PC-3 (cell line): ENCODE data around the gene NOXA1.

Experiments used
- CTCF ChIP-seq: fragments of 300-600 bp; sonication (generic); conservative IDR thresholded peaks from 2 replicates; pipeline ENCODE4 v1.5.1; 2017; ENCODE audit warnings: antibody characterized with exemption, low read depth, mild to moderate bottlenecking, low read length
- EZH2 ChIP-seq: fragments of 300-600 bp; sonication (generic); IDR thresholded peaks from one replicate; pipeline ENCODE4 v1.6.1; 2017; ENCODE audit warnings: antibody characterized with exemption, mild to moderate bottlenecking, low read length; ENCODE audit not compliant: unreplicated experiment
- EZH2phosphoT487 ChIP-seq: fragments of 300-600 bp; sonication (generic); IDR thresholded peaks from 2 replicates; pipeline ENCODE4 v1.6.1; 2018; ENCODE audit warnings: mild to moderate bottlenecking, antibody characterized with exemption, low read length, borderline replicate concordance

GRCh38 chr9:137452761-137453642, 29.8 kb downstream of the NOXA1 start:
- no peak for TF ChIP-seq CTCF
- TF ChIP-seq EZH2 = no peak
- no peak for TF ChIP-seq EZH2phosphoT487
